Thyroid gland (tissue), 4 donors: ENCODE data around the gene PCBP3.

Experiments
- CTCF ChIP-seq, 6 experiments: fragments of 200-600 bp in 3 of 6; fragments of 450-650 bp in 3 of 6; sonication (generic) in 3 of 6; IDR thresholded peaks; one replicate each; pipeline ENCODE4 v1.5.1; 2016 to 2019; ENCODE audit warnings: antibody characterized with exemption in 6 of 6, mild to moderate bottlenecking in 2 of 6, inconsistent platforms in 1 of 6, moderate library complexity in 1 of 6
- POLR2A ChIP-seq, 2 donors: fragments of 450-650 bp; IDR thresholded peaks; one replicate each; pipeline ENCODE4 v1.6.1; 2017; ENCODE audit warnings: antibody characterized with exemption in 2 of 2, mild to moderate bottlenecking in 2 of 2, moderate library complexity in 1 of 2

GRCh38 chr21:45871616-45872236, 228.2 kb downstream of the PCBP3 start:
- TF ChIP-seq CTCF (IDR thresholded peaks at IDR 0.05) (no peak), POLR2A (IDR thresholded peaks at IDR 0.05) (no peak)
